Activated naive CD4-positive, alpha-beta T cell treated with Interleukin-2 at 50 U/mL for 16 hours (primary cell): ENCODE measurements around the gene BMP2.

Experiments used
- DNase-seq: peaks from one replicate; pipeline ENCODE4 v3.0.0-alpha.2; 2020

Gene BMP2

GRCh38 chr20:6768228-6769140 lies 998 bp downstream of the BMP2 start:
- no peak for DNase-seq

DNA sequence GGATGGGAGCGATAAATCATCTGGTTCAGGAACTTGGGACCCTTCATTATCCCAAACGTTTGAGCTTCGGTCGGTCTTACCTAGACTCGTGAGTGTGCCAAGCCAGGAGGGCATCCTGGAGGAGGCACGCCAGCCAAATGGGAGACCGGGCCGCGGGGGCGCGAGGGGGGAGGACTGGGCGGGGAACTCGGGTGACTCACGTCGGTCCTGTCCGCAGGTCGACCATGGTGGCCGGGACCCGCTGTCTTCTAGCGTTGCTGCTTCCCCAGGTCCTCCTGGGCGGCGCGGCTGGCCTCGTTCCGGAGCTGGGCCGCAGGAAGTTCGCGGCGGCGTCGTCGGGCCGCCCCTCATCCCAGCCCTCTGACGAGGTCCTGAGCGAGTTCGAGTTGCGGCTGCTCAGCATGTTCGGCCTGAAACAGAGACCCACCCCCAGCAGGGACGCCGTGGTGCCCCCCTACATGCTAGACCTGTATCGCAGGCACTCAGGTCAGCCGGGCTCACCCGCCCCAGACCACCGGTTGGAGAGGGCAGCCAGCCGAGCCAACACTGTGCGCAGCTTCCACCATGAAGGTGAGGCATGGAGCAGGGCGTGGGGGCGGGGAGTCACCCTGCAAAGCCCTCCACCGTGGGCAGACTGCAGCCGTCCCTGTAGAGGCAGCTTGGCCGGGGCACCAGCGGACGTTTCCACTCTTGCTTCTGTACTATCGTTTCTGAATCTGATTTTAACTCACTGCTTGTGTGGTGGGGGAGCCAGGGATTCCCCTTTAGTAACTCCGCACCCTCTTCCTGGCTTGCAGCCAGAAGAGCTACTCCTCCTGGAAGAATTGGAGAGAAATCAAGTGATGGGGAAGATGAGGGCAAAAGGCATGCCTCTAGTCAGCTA lies 2.7 kb downstream of the BMP2 start:
- no peak for DNase-seq

GRCh38 chr20:6770786-6771100 lies 3.3 kb downstream of the BMP2 start:
- DNase-seq, result no peak

DNA sequence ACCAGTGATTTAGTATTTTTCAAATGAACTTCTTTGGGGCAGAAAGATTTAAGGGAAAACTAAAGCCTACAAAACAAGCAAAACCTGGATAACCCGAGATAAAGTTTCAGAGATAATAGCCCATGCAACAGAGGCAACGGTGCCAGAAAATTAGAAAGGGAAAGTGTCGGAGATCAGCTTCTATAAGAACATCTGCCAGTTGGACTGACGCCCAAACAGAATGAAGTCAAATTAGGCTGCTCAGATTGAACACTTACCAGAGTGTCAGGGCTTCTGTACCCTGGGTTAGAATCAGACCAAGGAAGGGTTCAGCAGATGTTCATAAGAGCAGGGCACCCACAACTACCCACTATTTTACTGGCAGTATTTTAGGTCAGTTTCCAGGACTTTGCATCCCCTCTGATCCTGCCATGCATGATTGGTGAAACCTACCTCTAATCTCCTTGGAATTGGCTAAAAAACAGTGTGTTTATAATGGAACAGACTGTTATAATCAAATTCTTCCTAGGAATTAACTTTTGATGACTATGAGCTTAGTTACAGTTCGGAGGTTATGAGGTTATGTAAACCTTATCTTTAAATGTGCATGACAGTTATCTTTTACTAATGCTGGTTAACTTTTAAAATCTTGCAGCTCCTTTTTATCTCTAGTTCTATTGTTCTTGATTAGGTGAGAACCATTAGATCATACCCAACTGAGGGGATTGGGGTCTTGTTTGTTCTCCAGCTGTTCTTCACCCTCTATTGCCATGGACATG lies 13.1 kb downstream of the BMP2 start:
- no peak for DNase-seq

DNA sequence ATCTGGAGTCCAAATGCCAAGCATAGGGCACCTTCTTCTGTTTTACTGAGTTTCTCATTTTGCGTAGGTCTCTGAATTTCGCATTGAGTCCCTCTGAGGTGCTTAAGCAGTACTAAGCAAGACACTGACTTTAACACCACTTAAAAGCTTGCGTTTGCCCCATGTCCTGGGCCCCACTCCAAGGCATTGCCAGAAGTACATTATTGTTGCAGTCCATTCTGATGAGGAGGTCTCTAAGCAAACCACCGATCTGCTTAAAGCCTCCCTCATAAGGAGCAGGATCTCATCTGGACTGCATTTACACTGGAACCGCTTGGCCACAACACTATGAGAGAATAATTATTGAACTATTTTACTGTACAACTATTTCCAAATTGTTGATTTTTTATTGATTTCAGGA lies 16.3 kb downstream of the BMP2 start:
- no peak for DNase-seq

DNA sequence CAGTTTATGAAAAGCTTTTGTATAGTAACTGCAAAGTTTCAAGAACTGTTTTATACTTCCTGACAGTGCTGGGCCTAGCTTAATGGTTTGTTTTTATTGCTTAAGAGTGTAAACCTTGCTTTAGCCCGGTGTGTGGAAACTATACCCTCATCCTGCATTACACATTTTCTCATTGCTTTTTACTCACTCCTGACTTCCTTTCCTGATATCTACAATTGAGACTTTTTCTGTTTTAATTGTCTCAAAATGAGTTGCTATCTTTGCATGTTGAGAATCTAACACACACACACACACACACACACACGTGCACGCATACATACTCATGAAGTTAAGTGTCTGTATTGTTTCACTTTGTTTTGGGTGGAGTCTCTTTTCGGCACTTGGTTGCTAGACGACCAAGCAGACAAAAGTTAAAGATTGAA lies 16.7 kb downstream of the BMP2 start:
- DNase-seq, result no peak

DNA sequence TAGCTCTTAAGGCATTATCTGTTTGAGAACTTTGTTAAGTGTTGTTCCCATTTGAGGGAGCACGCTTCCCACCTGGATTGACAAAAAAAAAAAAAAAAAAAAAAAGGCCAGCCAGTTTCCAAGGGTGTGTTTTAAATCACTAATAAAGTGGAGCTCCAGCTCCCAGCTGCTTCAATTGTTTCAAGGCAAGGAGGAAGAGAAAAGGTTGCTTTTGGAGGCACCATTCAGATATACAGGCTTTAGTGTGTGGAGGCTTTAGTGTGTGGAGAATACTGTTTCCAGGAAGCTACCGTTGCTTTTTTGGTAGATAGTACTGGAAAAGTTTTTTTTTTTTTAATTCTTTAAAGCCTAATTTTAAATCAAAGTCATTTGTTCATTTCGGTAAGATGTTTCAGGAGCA lies 17.3 kb downstream of the BMP2 start:
- DNase-seq, result no peak

GRCh38 chr20:6786548-6786947 lies 19.1 kb downstream of the BMP2 start:
- no peak for DNase-seq

DNA sequence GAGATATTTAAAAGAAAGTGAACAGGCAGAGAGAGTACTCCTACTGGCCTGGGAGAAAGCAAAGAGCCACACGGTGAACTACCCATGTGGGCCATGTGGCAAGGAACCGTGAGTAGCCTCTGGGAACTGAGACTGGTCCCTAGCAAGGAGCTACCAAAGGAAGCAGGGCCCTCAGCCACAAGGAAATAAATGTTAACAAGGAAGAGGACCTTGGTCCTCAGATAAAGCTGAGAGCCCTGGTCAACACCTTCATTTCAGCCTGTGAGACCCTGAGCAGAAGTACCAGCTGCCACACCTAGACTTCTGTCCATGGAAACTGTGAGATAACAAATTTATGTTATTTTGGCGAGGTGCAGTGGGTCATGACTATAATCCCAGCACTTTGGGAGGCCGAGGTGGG lies 25.3 kb downstream of the BMP2 start:
- no peak for DNase-seq

DNA sequence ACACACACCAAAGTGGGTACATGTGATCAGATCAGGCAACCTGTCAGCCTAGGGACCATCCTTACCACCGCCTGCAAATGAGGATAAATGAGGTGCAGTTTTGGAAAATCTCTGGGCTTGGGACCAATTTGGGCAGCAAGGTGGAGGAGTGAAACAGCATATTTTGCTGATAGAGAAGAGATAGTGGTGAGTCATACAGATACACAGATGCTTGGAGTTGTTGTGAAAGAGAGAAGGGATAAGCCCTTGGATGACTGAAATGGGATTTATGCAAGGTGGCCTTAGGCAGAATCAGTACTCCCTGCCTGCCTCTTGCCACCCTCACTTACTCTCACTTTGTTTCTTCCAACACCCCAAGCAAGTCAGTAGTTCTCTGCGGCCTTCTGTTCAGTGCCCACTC lies 34.7 kb downstream of the BMP2 start:
- DNase-seq, result no peak

DNA sequence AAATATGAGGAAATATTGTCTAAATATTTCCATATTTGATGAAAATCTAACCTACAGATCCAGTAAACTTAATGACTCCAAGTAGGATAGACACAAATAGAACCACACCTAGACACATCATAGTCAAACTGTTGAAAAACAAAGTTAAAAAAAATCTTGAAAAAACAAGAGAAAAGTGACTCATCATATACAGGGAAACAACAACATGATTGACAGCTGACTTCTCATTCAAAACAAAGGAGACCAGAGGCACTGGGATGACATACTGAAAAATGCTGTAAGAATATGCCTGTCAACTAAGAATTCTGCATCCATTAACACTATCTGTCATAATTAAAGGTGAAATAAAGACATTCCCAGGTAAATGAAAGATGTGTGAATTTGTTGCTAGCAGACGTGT lies 38.8 kb downstream of the BMP2 start:
- DNase-seq, result no peak

- DNase-seq, result no peak
These were observed 44.0 kb downstream of the BMP2 start for GRCh38 chr20:6811262-6812035.

DNA sequence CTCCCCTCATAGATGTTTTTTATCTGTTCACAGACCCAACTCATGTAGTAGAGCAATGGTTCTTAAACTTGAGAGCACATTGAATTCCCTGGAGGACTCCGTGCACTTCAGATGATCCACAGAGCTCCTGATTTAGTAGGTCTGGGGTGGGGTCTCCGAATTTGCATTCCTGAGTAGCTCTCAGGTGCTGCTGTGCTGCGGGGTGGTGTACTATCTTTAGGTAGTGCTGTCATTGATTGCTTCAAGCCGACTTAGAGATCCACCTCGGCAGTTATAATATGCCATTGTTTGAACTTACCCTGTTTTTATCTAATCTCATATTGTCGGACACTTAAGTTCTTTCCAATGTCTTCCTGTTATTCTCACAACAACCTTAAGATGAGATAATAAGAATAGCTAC lies 45.0 kb downstream of the BMP2 start:
- DNase-seq, result no peak

DNA sequence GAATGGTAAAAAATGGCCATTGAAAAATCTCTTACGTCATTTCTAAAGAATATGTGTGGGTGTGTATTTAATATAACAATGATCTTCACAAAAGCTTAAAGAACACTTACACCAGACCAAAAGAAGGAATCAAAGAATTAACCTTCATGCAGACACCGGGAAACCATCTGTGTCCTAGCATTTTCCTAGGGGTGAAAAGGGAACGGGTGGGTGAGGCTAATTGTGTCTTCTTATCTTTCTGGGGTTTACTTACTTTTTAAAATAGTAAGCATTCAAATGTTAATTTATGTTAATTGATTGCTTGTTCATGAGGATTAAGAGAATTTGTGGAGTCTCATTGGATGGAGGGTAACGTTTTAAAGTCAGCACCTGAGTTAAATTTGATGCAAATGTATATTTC lies 47.5 kb downstream of the BMP2 start:
- no peak for DNase-seq

GRCh38 chr20:6818033-6818808 lies 50.7 kb downstream of the BMP2 start:
- DNase-seq, result no peak

DNA sequence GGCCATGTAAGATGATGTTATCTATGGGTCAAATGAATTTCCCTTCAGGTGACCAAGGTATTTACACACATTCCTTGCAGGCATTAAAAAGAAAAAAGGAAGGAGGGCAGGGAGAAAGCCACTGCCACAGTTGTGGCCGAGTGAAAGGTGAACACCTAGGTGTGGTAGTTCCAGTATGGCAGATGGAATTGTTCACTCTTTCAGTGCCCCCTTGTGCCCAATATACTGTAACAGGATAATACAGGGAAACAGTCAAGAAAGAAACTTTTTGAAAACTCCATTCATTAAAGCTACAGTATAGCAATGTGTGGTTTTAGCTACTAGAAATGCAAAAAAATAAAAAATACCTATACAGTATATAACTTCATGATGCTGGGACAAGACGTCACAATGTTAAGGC lies 52.1 kb downstream of the BMP2 start:
- DNase-seq, result no peak

DNA sequence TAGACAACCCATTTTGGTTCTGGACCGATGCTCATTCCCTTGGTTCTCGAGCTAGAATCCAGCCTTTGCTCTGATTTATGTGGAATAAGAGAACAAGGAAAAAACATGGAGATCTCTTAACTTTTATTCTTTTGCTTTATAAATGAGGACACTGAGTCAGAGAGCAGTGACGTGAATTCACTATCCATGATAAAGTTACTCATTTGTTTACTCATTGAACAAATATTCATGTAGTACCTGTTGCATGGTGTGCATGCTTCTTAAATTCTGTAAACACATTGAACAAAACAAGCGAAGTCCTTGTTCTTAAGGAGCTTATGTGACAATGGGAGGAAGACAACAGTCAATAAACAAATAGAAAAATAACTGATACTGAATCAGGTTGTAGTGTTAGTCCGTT lies 56.9 kb downstream of the BMP2 start:
- DNase-seq, result no peak

- DNase-seq, result no peak
These were observed 60.0 kb downstream of the BMP2 start for GRCh38 chr20:6827472-6827871.

GRCh38 chr20:6828794-6829423 lies 61.4 kb downstream of the BMP2 start:
- peak; percentile 2 for DNase-seq

GRCh38 chr20:6829510-6830116 lies 62.1 kb downstream of the BMP2 start:
- DNase-seq, result no peak
